ENCODE measurements around the gene LAMA2.

Gene LAMA2

GRCh38 chr6:129184808-129185366 lies 301.9 kb downstream of the LAMA2 start:
- DNase-seq, result no peak

GRCh38 chr6:129186988-129187387 lies 304.1 kb downstream of the LAMA2 start:
- no peak for DNase-seq

GRCh38 chr6:129188306-129188705 lies 305.4 kb downstream of the LAMA2 start:
- DNase-seq, result no peak

- no peak for DNase-seq
Observed at GRCh38 chr6:129188795-129189194, 305.9 kb downstream of the LAMA2 start.

- no peak for DNase-seq
Observed at GRCh38 chr6:129189266-129189665, 306.3 kb downstream of the LAMA2 start.

GRCh38 chr6:129191235-129191634 lies 308.3 kb downstream of the LAMA2 start:
- no peak for DNase-seq

- DNase-seq, result no peak
Observed at GRCh38 chr6:129192458-129192989, 309.6 kb downstream of the LAMA2 start.

- no peak for DNase-seq
Observed at GRCh38 chr6:129194306-129194941, 311.5 kb downstream of the LAMA2 start.

- no peak for DNase-seq
Observed at GRCh38 chr6:129195161-129195560, 312.2 kb downstream of the LAMA2 start.

- no peak for DNase-seq
Observed at GRCh38 chr6:129195643-129196042, 312.7 kb downstream of the LAMA2 start.

- DNase-seq, result no peak
Observed at GRCh38 chr6:129197154-129197553, 314.2 kb downstream of the LAMA2 start.

- DNase-seq, result no peak
Observed at GRCh38 chr6:129200151-129200550, 317.2 kb downstream of the LAMA2 start.

- no peak for DNase-seq
Observed at GRCh38 chr6:129203190-129203900, 320.4 kb downstream of the LAMA2 start.

GRCh38 chr6:129206821-129207220 lies 323.9 kb downstream of the LAMA2 start:
- DNase-seq, result no peak

GRCh38 chr6:129207832-129208231 lies 324.9 kb downstream of the LAMA2 start:
- DNase-seq, result no peak

GRCh38 chr6:129208415-129209034 lies 325.6 kb downstream of the LAMA2 start:
- no peak for DNase-seq

- no peak for DNase-seq
Observed at GRCh38 chr6:129209355-129209754, 326.4 kb downstream of the LAMA2 start.

GRCh38 chr6:129210684-129211083 lies 327.7 kb downstream of the LAMA2 start:
- DNase-seq, result no peak

- no peak for DNase-seq
Observed at GRCh38 chr6:129211626-129212025, 328.7 kb downstream of the LAMA2 start.

GRCh38 chr6:129212081-129212480 lies 329.1 kb downstream of the LAMA2 start:
- no peak for DNase-seq

GRCh38 chr6:129215246-129215645 lies 332.3 kb downstream of the LAMA2 start:
- no peak for DNase-seq

GRCh38 chr6:129215916-129216520 lies 333.1 kb downstream of the LAMA2 start:
- no peak for DNase-seq

- no peak for DNase-seq
Observed at GRCh38 chr6:129217701-129218100, 334.8 kb downstream of the LAMA2 start.

Data from NCI-H2107 (cell line).